Glutamatergic neuron (in vitro differentiated cells): ENCODE data around the gene SALL1. TPM values are rescaled to one million over a fixed set of nuclear protein-coding genes. Genes with fewer than 3 reads are reported as not detected.

Experiments
- DNase-seq: peaks from one replicate; pipeline ENCODE4 v3.0.0; 2022
- H3K27ac Mint-ChIP-seq: one replicate; pipeline ENCODE4 v1.8.0; 2020; ENCODE audit warnings: mild to moderate bottlenecking, mixed read lengths, inconsistent platforms; ENCODE audit not compliant: unreplicated experiment
- H3K27me3 Mint-ChIP-seq: one replicate; pipeline ENCODE4 v1.8.0; 2020; ENCODE audit warnings: mild to moderate bottlenecking, moderate library complexity, mixed read lengths, inconsistent platforms; ENCODE audit not compliant: unreplicated experiment
- H3K36me3 Mint-ChIP-seq: one replicate; pipeline ENCODE4 v1.8.0; 2020; ENCODE audit warnings: mild to moderate bottlenecking, mixed read lengths, inconsistent platforms; ENCODE audit not compliant: unreplicated experiment
- H3K4me1 Mint-ChIP-seq: one replicate; pipeline ENCODE4 v1.8.0; 2020; ENCODE audit warnings: mild to moderate bottlenecking, low read depth, mixed read lengths, inconsistent platforms; ENCODE audit not compliant: unreplicated experiment
- H3K4me3 Mint-ChIP-seq: one replicate; pipeline ENCODE4 v1.8.0; 2020; ENCODE audit warnings: mild to moderate bottlenecking, mixed read lengths, inconsistent platforms; ENCODE audit not compliant: unreplicated experiment
- H3K9me3 Mint-ChIP-seq: one replicate; pipeline ENCODE4 v1.8.0; 2020; ENCODE audit warnings: mild to moderate bottlenecking, moderate library complexity, mixed read lengths, inconsistent platforms; ENCODE audit not compliant: unreplicated experiment
- CTCF ChIP-seq: fragments of 200-600 bp; sonication (generic); IDR thresholded peaks from one replicate; pipeline ENCODE4 v1.5.0; 2021; ENCODE audit not compliant: partially characterized antibody, unreplicated experiment
- total RNA-seq: library from RNA; stranded (reverse); fragmentation: NEBNext Ultra II Directional; extraction: Animal tissue kit (Norgen Biotek cat#: 25700); gene quantifications from one replicate; pipeline ENCODE4 v1.2.1, GENCODE V29; 2021; ENCODE audit not compliant: unreplicated experiment

SALL1 gene
- total RNA-seq, 1 donor from 2014 or later, result 35.7 TPM

GRCh38 chr16:51119973-51120729 is 30.9 kb downstream of the SALL1 start:
- Mint-ChIP-seq H3K27ac (no peak overlapping the region), H3K4me1 (peaks cover 17% of the 10 kb centered on the region), H3K4me3 (no peak overlapping the region), H3K36me3 (no peaks in the 10 kb centered on the region), H3K27me3 (peaks cover 2% of the 10 kb centered on the region), H3K9me3 (peaks cover 6% of the 10 kb centered on the region)
- no peak for TF ChIP-seq CTCF
- no peak for DNase-seq

- H3K27ac Mint-ChIP-seq, result no peak overlapping the region
- no peak for TF ChIP-seq CTCF
- peaks cover 2% of the 10 kb centered on the region for H3K27me3 Mint-ChIP-seq
- peaks cover 6% of the 10 kb centered on the region for H3K9me3 Mint-ChIP-seq
- H3K4me3 Mint-ChIP-seq, result no peak overlapping the region
- no peaks in the 10 kb centered on the region for H3K36me3 Mint-ChIP-seq
- H3K4me1 Mint-ChIP-seq, result peaks cover 22% of the 10 kb centered on the region
- no peak for DNase-seq
Measured at GRCh38 chr16:51119556-51119955, 31.5 kb downstream of the SALL1 start.

- Mint-ChIP-seq H3K9me3 (peaks cover 8% of the 10 kb centered on the region), H3K27ac (peak overlapping the region; percentile 99), H3K36me3 (no peaks in the 10 kb centered on the region), H3K27me3 (peaks cover 5% of the 10 kb centered on the region), H3K4me3 (peak overlapping the region; percentile 53), H3K4me1 (peaks cover 37% of the 10 kb centered on the region)
- no peak for TF ChIP-seq CTCF
- no peak for DNase-seq
Measured at GRCh38 chr16:51116353-51116752, 34.7 kb downstream of the SALL1 start.

- TF ChIP-seq CTCF, result no peak
- H3K4me1 Mint-ChIP-seq, result peaks cover 36% of the 10 kb centered on the region
- no peaks in the 10 kb centered on the region for H3K36me3 Mint-ChIP-seq
- H3K27me3 Mint-ChIP-seq, result peaks cover 7% of the 10 kb centered on the region
- H3K27ac Mint-ChIP-seq, result peak overlapping the region; percentile 83
- H3K4me3 Mint-ChIP-seq, result peak overlapping the region; percentile 76
- DNase-seq, result peak; percentile 54
- peaks cover 8% of the 10 kb centered on the region for H3K9me3 Mint-ChIP-seq
Measured at GRCh38 chr16:51114382-51114781, 36.7 kb downstream of the SALL1 start.
